Karpas-422 (cell line): ENCODE data around the gene NIT2. TPM values are rescaled to one million over a fixed set of nuclear protein-coding genes. Genes with fewer than 3 reads are reported as not detected.
"Not testable (repeated sequence)": the region's sequence is repeated elsewhere in the genome, so short reads cannot be mapped to it uniquely, and the experiment has no call there.

Experiments used
- DNase-seq: peaks from one replicate; pipeline ENCODE4 v3.0.0-alpha.2; 2015
- H2AFZ ChIP-seq: fragments of 200-600 bp; sonication (generic); 2 replicates; pipeline ENCODE4 v1.6.1; 2014; ENCODE audit warnings: antibody characterized with exemption, low read length, mixed read lengths
- H3K27ac ChIP-seq: fragments of 200-600 bp; sonication (generic); 2 replicates; pipeline ENCODE4 v1.5.1; 2014; ENCODE audit warnings: mild to moderate bottlenecking, low read length, moderate library complexity
- H3K27me3 ChIP-seq: fragments of 200-600 bp; sonication (generic); 2 replicates; pipeline ENCODE4 v1.6.1; 2014; ENCODE audit warnings: low read length, mixed read lengths
- H3K36me3 ChIP-seq: fragments of 200-600 bp; sonication (generic); 2 replicates; pipeline ENCODE4 v1.6.1; 2014; ENCODE audit warnings: low read length, mixed read lengths; ENCODE audit not compliant: insufficient read depth
- H3K4me1 ChIP-seq: fragments of 200-600 bp; sonication (generic); 2 replicates; pipeline ENCODE4 v1.6.1; 2014; ENCODE audit warnings: mild to moderate bottlenecking, low read length, mixed read lengths
- H3K4me2 ChIP-seq: fragments of 200-600 bp; sonication (generic); 2 replicates; pipeline ENCODE4 v1.6.1; 2014; ENCODE audit warnings: low read length, low read depth, mild to moderate bottlenecking; ENCODE audit not compliant: poor library complexity, severe bottlenecking
- H3K4me3 ChIP-seq: fragments of 200-600 bp; sonication (generic); 2 replicates; pipeline ENCODE4 v1.5.1; 2014; ENCODE audit warnings: mild to moderate bottlenecking, antibody characterized with exemption, low read length, mixed read lengths
- H3K79me2 ChIP-seq: fragments of 200-600 bp; sonication (generic); 2 replicates; pipeline ENCODE4 v1.6.1; 2014; ENCODE audit warnings: mild to moderate bottlenecking, low read length, mixed read lengths
- H3K9ac ChIP-seq: fragments of 200-600 bp; sonication (generic); 2 replicates; pipeline ENCODE4 v1.6.0; 2014; ENCODE audit warnings: low read length
- H3K9me2 ChIP-seq: fragments of 200-600 bp; sonication (generic), shearing (Covaris generic); replicated peaks from 2 replicates; pipeline ENCODE4 v1.6.0; 2014; ENCODE audit warnings: mild to moderate bottlenecking, low read length, moderate library complexity; ENCODE audit not compliant: insufficient read depth
- H3K9me3 ChIP-seq: fragments of 300-700, 200-600 bp; sonication (generic); 2 replicates; pipeline ENCODE4 v1.6.1; 2014; ENCODE audit warnings: low read length, mixed read lengths
- H4K20me1 ChIP-seq: fragments of 200-600 bp; sonication (generic); 2 replicates; pipeline ENCODE4 v1.6.1; 2014; ENCODE audit warnings: mild to moderate bottlenecking, antibody characterized with exemption, low read length, low read depth; ENCODE audit not compliant: insufficient read depth
- total RNA-seq: library from RNA; depleted of rRNA; stranded (reverse); fragments of >200 nt; shearing (Covaris generic); gene quantifications from 2 replicates; pipeline ENCODE4 v1.2.3, GENCODE V29; 2014; ENCODE audit warnings: low replicate concordance

The NIT2 gene
- total RNA-seq, 1 experiment from 2014 or later, result 74.5 TPM

DNA sequence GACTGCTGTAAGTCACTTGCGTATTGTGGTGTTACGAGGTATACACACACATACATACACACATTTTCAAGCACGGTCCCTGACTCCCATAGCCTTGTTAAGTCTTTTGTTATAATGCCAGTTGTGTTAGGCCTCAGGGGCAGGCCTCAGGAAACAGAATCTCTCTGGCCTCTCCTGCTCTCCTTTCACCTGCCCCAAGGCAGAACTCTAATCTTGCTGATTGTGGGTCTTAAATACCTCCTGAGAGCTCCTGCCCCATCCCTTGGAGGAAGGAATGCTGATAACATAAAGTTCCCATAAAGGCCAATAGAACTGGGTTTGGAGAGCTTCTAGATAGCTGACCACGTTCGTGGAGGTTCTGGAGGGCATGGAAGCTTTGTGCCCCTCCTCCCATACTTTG lies 3.9 kb upstream of the NIT2 start:
- H3K9me3 ChIP-seq, result no peaks in the 10 kb centered on the region
- no peak overlapping the region for H3K4me2 ChIP-seq
- H3K9ac ChIP-seq, result no peak overlapping the region
- H2AFZ ChIP-seq, result no peak overlapping the region
- 0 out of 2 replicates have a peak, but pooled peaks cover 5% of the 10 kb centered on the region for H3K36me3 ChIP-seq
- no peak overlapping the region for H3K27ac ChIP-seq
- DNase-seq, result no peak
- peaks cover 9% of the 10 kb centered on the region for H3K79me2 ChIP-seq
- H3K4me3 ChIP-seq, result no peak overlapping the region
- no peaks in the 10 kb centered on the region for H3K27me3 ChIP-seq
- no peaks in the 10 kb centered on the region for H4K20me1 ChIP-seq
- H3K9me2 ChIP-seq, result no peaks in the 10 kb centered on the region
- H3K4me1 ChIP-seq, result peaks cover 23% of the 10 kb centered on the region

DNA sequence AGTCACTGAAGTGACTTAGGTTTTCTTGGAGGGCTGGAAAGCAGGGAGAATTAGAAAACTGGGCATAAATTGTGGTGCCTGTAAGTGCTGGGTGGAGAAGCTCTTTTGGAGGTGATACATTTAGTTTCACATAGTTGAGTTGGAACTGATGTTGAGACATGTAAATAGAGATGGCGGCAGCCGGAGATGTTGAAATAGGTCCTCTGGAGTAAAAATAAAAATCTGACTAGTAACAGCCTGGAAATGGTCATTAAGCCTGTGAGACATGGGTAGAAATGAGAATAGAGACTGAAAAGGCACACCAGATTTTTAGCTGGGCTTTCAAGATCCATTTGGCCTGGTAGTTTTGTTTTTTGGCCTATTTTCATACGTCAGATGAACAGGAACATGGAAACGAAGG lies 2.9 kb upstream of the NIT2 start:
- no peaks in the 10 kb centered on the region for H3K36me3 ChIP-seq
- H3K9me3 ChIP-seq, result no peaks in the 10 kb centered on the region
- H3K27ac ChIP-seq, result no peak overlapping the region
- H2AFZ ChIP-seq, result no peak overlapping the region
- H3K9ac ChIP-seq, result no peak overlapping the region
- H4K20me1 ChIP-seq, result no peaks in the 10 kb centered on the region
- H3K4me3 ChIP-seq, result no peak overlapping the region
- H3K27me3 ChIP-seq, result no peaks in the 10 kb centered on the region
- no peak overlapping the region for H3K4me2 ChIP-seq
- peaks cover 29% of the 10 kb centered on the region for H3K4me1 ChIP-seq
- no peaks in the 10 kb centered on the region for H3K9me2 ChIP-seq
- no peak for DNase-seq
- peaks cover 19% of the 10 kb centered on the region for H3K79me2 ChIP-seq

DNA sequence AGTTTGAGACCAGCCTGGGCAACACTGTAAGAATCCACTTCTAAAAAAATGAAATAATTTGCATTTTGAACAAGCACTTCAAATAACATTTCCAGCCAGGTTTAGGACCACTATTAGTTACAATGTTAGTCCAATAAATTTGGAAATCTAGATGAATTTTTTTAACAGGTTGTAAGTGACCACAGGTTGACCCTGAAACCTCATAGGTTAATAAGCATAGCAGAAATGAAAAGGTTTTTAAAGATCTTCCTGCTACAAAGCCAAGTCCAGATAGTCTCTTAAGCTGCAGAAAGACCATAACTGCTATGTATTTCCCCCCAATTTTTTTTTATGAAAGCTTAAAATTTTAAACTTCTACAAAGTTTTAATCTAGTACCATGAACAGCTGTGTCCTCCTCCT lies 1.5 kb upstream of the NIT2 start:
- no peak overlapping the region for H3K27ac ChIP-seq
- H3K4me2 ChIP-seq, result peak overlapping the region; percentile 97
- H3K4me3 ChIP-seq, result no peak overlapping the region
- H3K9me3 ChIP-seq, result no peaks in the 10 kb centered on the region
- peak overlapping the region; percentile 23; the same call in 1 of the 2 replicates for H2AFZ ChIP-seq
- DNase-seq, result no peak
- H4K20me1 ChIP-seq, result no peaks in the 10 kb centered on the region
- H3K4me1 ChIP-seq, result peaks cover 29% of the 10 kb centered on the region
- no peaks in the 10 kb centered on the region for H3K36me3 ChIP-seq
- no peaks in the 10 kb centered on the region for H3K9me2 ChIP-seq
- H3K27me3 ChIP-seq, result no peaks in the 10 kb centered on the region
- H3K79me2 ChIP-seq, result peaks cover 24% of the 10 kb centered on the region
- H3K9ac ChIP-seq, result peak overlapping the region; percentile 18; the same call in 1 of the 2 replicates

DNA sequence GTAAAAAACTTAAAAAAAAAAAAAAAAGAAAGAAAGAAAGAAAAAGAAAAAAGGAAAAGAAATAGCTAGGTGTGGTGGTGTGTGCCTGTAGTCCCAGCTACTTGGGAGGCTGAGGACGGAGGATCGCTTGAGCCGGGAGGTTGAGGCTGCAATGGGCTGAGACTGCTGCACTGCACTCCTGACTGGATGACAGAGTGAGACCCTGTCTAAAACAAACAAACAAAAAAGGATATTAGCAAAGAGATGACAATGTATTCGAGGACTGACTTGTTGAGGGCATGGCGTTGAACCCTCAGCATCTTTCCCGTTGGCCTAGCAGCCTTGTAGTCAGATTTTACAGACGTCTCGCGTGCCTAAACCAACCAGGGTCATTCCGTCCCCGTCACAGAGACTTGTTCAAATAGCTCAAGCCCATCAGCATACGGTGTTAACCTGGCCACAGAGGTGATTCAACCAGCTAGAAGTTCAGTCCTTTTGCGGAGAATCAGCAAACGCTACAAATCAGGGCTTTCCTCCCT lies 528 bp upstream of the NIT2 start:
- Histone ChIP-seq H3K36me3 (peaks cover 5% of the 10 kb centered on the region), H3K27ac (no peak overlapping the region), H3K4me3 (peak overlapping the region; percentile 85), H3K9me3 (no peaks in the 10 kb centered on the region), H3K27me3 (no peaks in the 10 kb centered on the region), H3K9me2 (no peaks in the 10 kb centered on the region), H3K4me1 (peaks cover 29% of the 10 kb centered on the region), H3K79me2 (peaks cover 34% of the 10 kb centered on the region), H2AFZ (peak overlapping the region; percentile 61), H3K9ac (peak overlapping the region; percentile 89), H3K4me2 (peak overlapping the region; percentile 97), H4K20me1 (no peaks in the 10 kb centered on the region)
- no peak for DNase-seq

GRCh38 chr3:100335434-100335833 lies 877 bp downstream of the NIT2 start:
- Histone ChIP-seq H4K20me1 (no peaks in the 10 kb centered on the region), H3K4me1 (peaks cover 29% of the 10 kb centered on the region), H3K27me3 (no peaks in the 10 kb centered on the region), H3K9me3 (no peaks in the 10 kb centered on the region), H3K27ac (peak overlapping the region; percentile 59), H3K9ac (peak overlapping the region; percentile 89), H2AFZ (no peak overlapping the region), H3K9me2 (no peaks in the 10 kb centered on the region), H3K4me2 (peak overlapping the region; percentile 97), H3K36me3 (peaks cover 18% of the 10 kb centered on the region), H3K79me2 (peaks cover 40% of the 10 kb centered on the region), H3K4me3 (peak overlapping the region; percentile 85)
- peak; percentile 79 for DNase-seq

DNA sequence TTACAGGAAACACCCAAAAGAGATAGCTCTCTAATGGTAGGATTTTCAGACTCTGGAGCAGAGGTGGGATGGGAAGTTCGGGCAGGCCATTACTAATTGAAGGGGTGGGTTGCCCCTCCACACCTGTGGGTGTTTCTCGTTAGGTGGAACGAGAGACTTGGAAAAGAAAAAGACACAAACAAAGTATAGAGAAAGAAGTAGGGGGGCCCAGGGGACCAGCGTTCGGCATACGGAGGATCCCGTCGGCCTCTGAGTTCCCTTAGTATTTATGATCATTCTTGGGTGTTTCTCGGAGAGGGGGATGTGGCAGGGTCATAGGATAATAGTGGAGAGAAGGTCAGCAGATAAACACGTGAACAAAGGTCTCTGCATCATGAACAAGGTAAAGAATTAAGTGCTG lies 1.7 kb downstream of the NIT2 start:
- H3K27ac ChIP-seq, result not testable (repeated sequence)
- peaks cover 43% of the 10 kb centered on the region for H3K79me2 ChIP-seq
- H3K4me2 ChIP-seq, result peak overlapping the region; percentile 97

DNA sequence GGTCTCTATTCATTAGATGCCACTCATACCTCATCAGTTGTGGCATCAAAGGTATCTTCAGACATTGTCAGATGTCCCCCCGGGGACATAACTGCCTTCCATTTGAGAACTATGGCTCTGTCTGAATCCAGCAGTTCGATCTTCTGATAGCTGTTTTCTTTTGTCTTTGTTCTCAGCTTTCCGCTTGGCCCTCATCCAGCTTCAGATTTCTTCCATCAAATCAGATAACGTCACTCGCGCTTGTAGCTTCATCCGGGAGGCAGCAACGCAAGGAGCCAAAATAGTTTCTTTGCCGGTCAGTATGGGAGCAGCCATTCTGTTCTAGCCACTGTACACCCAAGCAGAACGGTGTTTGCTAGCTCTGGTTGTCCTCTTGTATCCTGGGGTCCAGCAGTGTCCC lies 4.4 kb downstream of the NIT2 start:
- DNase-seq, result no peak
- H3K4me3 ChIP-seq, result no peak overlapping the region
- peaks cover 15% of the 10 kb centered on the region for H3K4me1 ChIP-seq
- no peak overlapping the region for H3K9ac ChIP-seq
- H3K27ac ChIP-seq, result no peak overlapping the region
- no peak overlapping the region for H2AFZ ChIP-seq
- no peaks in the 10 kb centered on the region for H3K9me3 ChIP-seq
- no peaks in the 10 kb centered on the region for H3K27me3 ChIP-seq
- no peaks in the 10 kb centered on the region for H4K20me1 ChIP-seq
- peaks cover 50% of the 10 kb centered on the region for H3K36me3 ChIP-seq
- no peaks in the 10 kb centered on the region for H3K9me2 ChIP-seq
- peaks cover 58% of the 10 kb centered on the region for H3K79me2 ChIP-seq
- no peak overlapping the region for H3K4me2 ChIP-seq

More for the DNA sequence above, 1.7 kb downstream of the NIT2 start:
- H3K4me1 ChIP-seq, result peaks cover 29% of the 10 kb centered on the region
- peak overlapping the region; percentile 89 for H3K9ac ChIP-seq
- not testable (repeated sequence) for DNase-seq, H4K20me1 ChIP-seq, H2AFZ ChIP-seq, H3K27me3 ChIP-seq, H3K9me2 ChIP-seq, H3K9me3 ChIP-seq
- H3K4me3 ChIP-seq, result peak overlapping the region; percentile 85
- peaks cover 26% of the 10 kb centered on the region for H3K36me3 ChIP-seq

GRCh38 chr3:100339786-100340185 lies 5.2 kb downstream of the NIT2 start:
- DNase-seq, result no peak
- Histone ChIP-seq H3K27me3 (no peaks in the 10 kb centered on the region), H3K9me2 (no peaks in the 10 kb centered on the region), H3K4me1 (peaks cover 11% of the 10 kb centered on the region), H3K9ac (no peak overlapping the region), H3K36me3 (peaks cover 57% of the 10 kb centered on the region), H3K9me3 (no peaks in the 10 kb centered on the region), H3K4me3 (no peak overlapping the region), H3K4me2 (no peak overlapping the region), H2AFZ (no peak overlapping the region), H3K27ac (no peak overlapping the region), H3K79me2 (peaks cover 58% of the 10 kb centered on the region), H4K20me1 (no peaks in the 10 kb centered on the region)
